SU-DHL-6 (cell line): ENCODE data around the gene MAP4K2.

ENCODE experiments used
- H2AFZ ChIP-seq: fragments of 200-600 bp; sonication (generic); 2 replicates; pipeline ENCODE4 v1.6.1; 2014; ENCODE audit warnings: low read depth, mild to moderate bottlenecking, moderate library complexity, mixed read lengths, antibody characterized with exemption, low read length; ENCODE audit not compliant: severe bottlenecking
- H3F3A ChIP-seq: fragments of 200-600 bp; shearing (Covaris generic); 2 replicates; pipeline ENCODE4 v1.6.0; 2016; ENCODE audit warnings: antibody characterized with exemption, mild to moderate bottlenecking; ENCODE audit not compliant: insufficient read depth
- H3K27ac ChIP-seq: fragments of 200-600 bp; sonication (generic); 2 replicates; pipeline ENCODE4 v1.5.1; 2016; ENCODE audit warnings: low read depth, mild to moderate bottlenecking, low read length, moderate library complexity, mixed read lengths
- H3K27me3 ChIP-seq: fragments of 200-600 bp; sonication (generic), shearing (Covaris generic); 2 replicates; pipeline ENCODE4 v1.6.0; 2014; ENCODE audit warnings: mild to moderate bottlenecking, low read length
- H3K36me3 ChIP-seq: fragments of 200-600 bp; sonication (generic); 2 replicates; pipeline ENCODE4 v1.6.1; 2014; ENCODE audit warnings: mild to moderate bottlenecking, low read length, mixed read lengths
- H3K4me2 ChIP-seq: fragments of 300-600, 200-600 bp; shearing (Covaris generic), sonication (generic); 2 replicates; pipeline ENCODE4 v1.6.0; 2014; ENCODE audit warnings: low read length, low read depth, mild to moderate bottlenecking; ENCODE audit not compliant: poor library complexity, severe bottlenecking
- H3K4me3 ChIP-seq: fragments of 200-600 bp; sonication (generic); 2 replicates; pipeline ENCODE4 v1.5.1; 2014; ENCODE audit warnings: antibody characterized with exemption, low read length, mild to moderate bottlenecking, mixed read lengths; ENCODE audit not compliant: insufficient read depth, poor library complexity, severe bottlenecking
- H3K79me2 ChIP-seq: fragments of 200-600 bp; sonication (generic); 2 replicates; pipeline ENCODE4 v1.6.1; 2014; ENCODE audit warnings: mild to moderate bottlenecking, low read length, moderate library complexity; ENCODE audit not compliant: insufficient read depth
- H3K9ac ChIP-seq: fragments of 200-600 bp; sonication (generic); 2 replicates; pipeline ENCODE4 v1.7.0; 2014; ENCODE audit warnings: mild to moderate bottlenecking, low read length
- H3K9me2 ChIP-seq: fragments of 200-600 bp; sonication (generic); replicated peaks from 2 replicates; pipeline ENCODE4 v1.6.1; 2014; ENCODE audit warnings: low read length; ENCODE audit not compliant: insufficient read depth
- H3K9me3 ChIP-seq: fragments of 200-600 bp; sonication (generic); 2 replicates; pipeline ENCODE4 v1.6.1; 2014; ENCODE audit warnings: low read length, mixed read lengths; ENCODE audit not compliant: insufficient read depth
- H4K20me1 ChIP-seq: fragments of 200-600 bp; sonication (generic); 2 replicates; pipeline ENCODE4 v1.6.1; 2014; ENCODE audit warnings: low read depth, mild to moderate bottlenecking, antibody characterized with exemption, low read length, moderate library complexity, mixed read lengths
- EZH2phosphoT487 ChIP-seq: fragments of 200-600 bp; sonication (generic), shearing (Covaris generic); conservative IDR thresholded peaks from 2 replicates; pipeline ENCODE4 v1.6.1; 2018; ENCODE audit warnings: mild to moderate bottlenecking, antibody characterized with exemption, low read length, moderate library complexity, mixed read lengths
- TF ChIP-seq, protein P1 (sequence below): fragments of 200-600 bp; sonication (generic); IDR thresholded peaks from one replicate; pipeline ENCODE4 v1.5.1; 2017; ENCODE audit warnings: antibody characterized with exemption, mild to moderate bottlenecking, low read length, moderate library complexity; ENCODE audit not compliant: insufficient read depth, poor library complexity, severe bottlenecking

MAP4K2 gene

DNA sequence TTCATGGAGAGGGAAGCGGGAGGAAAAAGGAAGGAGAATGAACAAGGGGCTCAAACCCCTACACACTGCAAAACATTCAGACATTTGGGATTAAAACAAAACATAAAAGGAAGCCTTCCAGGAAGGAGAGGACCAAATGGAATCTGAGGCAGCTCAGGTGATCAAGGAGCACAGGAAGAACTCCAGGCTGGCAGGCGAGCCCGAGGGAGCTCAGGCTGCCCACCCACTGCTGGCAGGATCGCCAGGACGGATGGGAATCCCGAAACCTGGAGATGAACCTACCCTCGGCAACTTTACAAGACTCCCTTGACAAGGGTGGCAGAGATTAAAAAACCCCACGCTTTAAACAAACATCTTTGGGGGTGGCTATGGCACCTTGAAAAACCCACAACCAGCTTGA lies 38.3 kb downstream of the MAP4K2 start:
- Histone ChIP-seq H3K79me2 (no peaks in the 10 kb centered on the region), H3F3A (peaks cover 60% of the 10 kb centered on the region), H3K27ac (no peak overlapping the region), H3K9me3 (no peaks in the 10 kb centered on the region), H3K9ac (no peak overlapping the region), H3K27me3 (no peaks in the 10 kb centered on the region), H3K36me3 (peaks cover 32% of the 10 kb centered on the region), H2AFZ (no peak overlapping the region), H3K9me2 (no peaks in the 10 kb centered on the region), H3K4me2 (no peak overlapping the region), H3K4me3 (no peak overlapping the region), H4K20me1 (peaks cover 7% of the 10 kb centered on the region; the same call in 1 of the 2 replicates)
- no peak for TF ChIP-seq EZH2phosphoT487
- TF ChIP-seq, protein P1, sequence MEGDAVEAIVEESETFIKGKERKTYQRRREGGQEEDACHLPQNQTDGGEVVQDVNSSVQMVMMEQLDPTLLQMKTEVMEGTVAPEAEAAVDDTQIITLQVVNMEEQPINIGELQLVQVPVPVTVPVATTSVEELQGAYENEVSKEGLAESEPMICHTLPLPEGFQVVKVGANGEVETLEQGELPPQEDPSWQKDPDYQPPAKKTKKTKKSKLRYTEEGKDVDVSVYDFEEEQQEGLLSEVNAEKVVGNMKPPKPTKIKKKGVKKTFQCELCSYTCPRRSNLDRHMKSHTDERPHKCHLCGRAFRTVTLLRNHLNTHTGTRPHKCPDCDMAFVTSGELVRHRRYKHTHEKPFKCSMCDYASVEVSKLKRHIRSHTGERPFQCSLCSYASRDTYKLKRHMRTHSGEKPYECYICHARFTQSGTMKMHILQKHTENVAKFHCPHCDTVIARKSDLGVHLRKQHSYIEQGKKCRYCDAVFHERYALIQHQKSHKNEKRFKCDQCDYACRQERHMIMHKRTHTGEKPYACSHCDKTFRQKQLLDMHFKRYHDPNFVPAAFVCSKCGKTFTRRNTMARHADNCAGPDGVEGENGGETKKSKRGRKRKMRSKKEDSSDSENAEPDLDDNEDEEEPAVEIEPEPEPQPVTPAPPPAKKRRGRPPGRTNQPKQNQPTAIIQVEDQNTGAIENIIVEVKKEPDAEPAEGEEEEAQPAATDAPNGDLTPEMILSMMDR: no peak

DNA sequence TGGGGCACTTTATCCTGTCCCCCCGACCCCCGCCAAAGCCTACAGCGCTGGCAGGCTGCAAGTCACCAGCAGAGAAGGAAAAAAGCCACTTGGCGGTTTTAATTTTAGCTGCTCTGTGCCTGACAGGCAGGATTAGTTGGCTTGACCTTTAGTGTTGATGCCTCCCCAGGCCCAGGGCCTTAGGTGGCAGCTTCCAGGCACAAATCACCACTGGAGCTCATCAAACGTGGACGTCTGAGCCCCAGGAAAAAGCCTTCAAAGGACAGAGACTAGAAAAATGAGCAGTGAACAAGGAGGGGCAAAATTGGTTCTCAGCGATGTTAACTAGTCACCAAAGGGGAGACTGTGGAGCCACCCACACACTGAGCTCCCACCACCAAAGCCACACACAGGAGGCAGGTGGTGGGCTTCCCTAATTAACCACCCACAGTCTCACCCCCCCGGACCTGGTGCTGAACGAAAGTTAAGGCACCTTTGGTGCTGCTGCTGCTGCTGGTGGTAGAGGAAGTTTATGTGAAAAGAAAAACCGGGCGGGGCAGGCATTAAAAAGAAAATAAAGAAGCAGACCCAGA lies 38.9 kb downstream of the MAP4K2 start:
- peaks cover 7% of the 10 kb centered on the region; the same call in 1 of the 2 replicates for H4K20me1 ChIP-seq

DNA sequence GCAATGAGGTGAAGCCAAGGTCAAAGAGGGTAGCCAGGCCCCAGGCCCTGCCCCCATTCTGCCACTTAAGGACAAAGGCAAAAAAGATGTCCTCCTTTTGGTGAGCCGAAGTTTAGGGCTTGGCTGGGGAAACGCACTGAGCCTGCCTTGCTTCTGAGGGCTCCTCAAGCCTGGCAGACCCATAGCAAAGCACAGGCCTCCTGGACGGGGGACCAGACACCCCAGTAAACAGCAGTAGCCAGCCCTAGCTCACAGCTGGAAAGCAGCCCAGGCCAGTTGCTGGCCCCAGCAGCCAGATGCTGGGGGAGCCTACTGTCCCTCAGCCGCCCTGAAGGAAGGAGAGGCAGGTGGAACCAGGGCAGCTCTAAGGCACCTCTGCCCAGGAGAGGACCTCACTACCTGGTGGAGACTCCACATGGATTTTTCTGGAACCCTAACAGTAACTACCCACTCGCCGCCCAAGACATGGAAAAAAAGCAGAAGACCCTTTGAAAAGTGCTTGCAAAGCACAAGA lies 39.4 kb downstream of the MAP4K2 start:
- Histone ChIP-seq H4K20me1 (peaks cover 7% of the 10 kb centered on the region; the same call in 1 of the 2 replicates), H3K27me3 (no peaks in the 10 kb centered on the region), H2AFZ (no peak overlapping the region), H3K4me3 (no peak overlapping the region), H3K4me2 (no peak overlapping the region), H3K79me2 (no peaks in the 10 kb centered on the region), H3K9ac (no peak overlapping the region), H3K9me2 (no peaks in the 10 kb centered on the region), H3K9me3 (no peaks in the 10 kb centered on the region), H3K36me3 (peaks cover 20% of the 10 kb centered on the region), H3F3A (peaks cover 51% of the 10 kb centered on the region), H3K27ac (peak overlapping the region; percentile 24; the same call in 1 of the 2 replicates)
- no peak for TF ChIP-seq EZH2phosphoT487
- TF ChIP-seq, protein P1: no peak

More for the DNA sequence above, 38.9 kb downstream of the MAP4K2 start:
- H3K79me2 ChIP-seq: no peaks in the 10 kb centered on the region
- no peak overlapping the region for H2AFZ ChIP-seq
- H3K4me3 ChIP-seq: no peak overlapping the region
- no peaks in the 10 kb centered on the region for H3K27me3 ChIP-seq
- H3K9me3 ChIP-seq: no peaks in the 10 kb centered on the region
- H3K36me3 ChIP-seq: peaks cover 26% of the 10 kb centered on the region
- H3K9me2 ChIP-seq: no peaks in the 10 kb centered on the region
- H3F3A ChIP-seq: peaks cover 56% of the 10 kb centered on the region
- no peak overlapping the region for H3K27ac ChIP-seq
- H3K4me2 ChIP-seq: no peak overlapping the region
- no peak for TF ChIP-seq EZH2phosphoT487
- TF ChIP-seq, protein P1: no peak
- H3K9ac ChIP-seq: no peak overlapping the region
